Measurements from ENCODE around the gene GPX4.

The GPX4 gene

DNA sequence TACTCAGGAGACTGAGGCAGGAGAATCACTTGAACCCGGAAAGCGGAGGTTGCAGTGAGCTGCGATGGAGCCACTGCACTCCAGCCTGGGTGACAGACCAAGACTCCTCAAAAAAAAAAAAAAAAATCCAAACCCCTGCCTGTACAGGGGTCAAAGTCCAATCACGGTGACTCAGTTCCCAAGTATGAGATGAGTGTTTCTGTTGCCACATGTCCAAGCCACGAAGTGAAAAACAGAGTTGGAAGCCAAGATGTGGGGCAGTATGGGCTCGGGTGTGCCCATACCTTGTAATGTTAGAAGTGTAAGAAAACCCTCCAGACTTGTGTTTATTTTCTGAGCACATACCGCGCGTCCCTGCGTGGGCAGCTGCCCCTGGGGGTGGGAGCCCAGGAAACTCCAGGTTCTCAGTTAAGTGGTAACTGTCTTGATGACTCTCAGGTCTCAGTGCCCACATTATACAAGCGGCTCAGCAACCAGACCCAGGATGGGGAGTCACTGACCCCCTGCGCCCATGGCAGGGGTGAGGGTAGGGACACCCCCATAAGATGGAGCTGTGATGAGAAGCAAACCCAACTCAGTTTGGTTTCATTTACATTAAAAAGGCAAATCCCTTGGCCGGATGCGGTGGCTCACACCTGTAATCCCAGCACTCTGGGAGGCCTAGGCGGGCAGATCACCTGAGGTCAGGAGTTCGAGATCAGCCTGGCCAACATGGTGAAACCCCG is 1.2 kb upstream of the GPX4 start:
- peak; percentile 94 for DNase-seq (ENCODE audit: low spot score)

DNA sequence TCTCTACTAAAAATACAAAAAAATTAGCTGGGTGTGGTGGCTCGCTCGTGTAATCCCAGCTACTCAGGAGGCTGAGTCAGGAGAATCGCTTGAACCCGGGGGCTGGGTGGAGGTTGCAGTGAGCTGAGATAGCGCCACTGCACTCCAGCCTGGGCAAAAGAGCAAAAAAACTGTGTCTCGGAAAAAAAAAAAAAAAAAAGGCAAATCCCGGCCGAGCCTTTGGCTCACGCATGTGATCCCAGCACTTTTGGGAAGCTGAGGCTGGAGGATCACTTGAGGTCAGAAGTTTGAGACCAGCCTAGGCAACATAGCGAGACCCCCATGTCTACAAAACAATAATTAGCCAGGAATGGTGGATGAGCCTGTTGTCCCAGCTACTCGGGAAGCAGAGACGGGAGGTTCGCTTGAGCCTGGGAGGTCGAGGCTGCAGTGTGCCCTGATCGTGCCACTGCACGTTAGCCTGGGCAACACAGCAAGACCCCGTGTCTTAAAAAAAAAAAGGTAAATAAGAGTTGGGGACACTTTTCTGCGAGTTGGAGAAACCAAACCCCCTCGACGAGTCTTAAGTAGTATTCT is 574 bp upstream of the GPX4 start:
- DNase-seq (ENCODE audit: low spot score): no peak

GRCh38 chr19:1104311-1105007 is 665 bp downstream of the GPX4 start:
- peak; percentile 59 for DNase-seq (ENCODE audit: low spot score)

DNA sequence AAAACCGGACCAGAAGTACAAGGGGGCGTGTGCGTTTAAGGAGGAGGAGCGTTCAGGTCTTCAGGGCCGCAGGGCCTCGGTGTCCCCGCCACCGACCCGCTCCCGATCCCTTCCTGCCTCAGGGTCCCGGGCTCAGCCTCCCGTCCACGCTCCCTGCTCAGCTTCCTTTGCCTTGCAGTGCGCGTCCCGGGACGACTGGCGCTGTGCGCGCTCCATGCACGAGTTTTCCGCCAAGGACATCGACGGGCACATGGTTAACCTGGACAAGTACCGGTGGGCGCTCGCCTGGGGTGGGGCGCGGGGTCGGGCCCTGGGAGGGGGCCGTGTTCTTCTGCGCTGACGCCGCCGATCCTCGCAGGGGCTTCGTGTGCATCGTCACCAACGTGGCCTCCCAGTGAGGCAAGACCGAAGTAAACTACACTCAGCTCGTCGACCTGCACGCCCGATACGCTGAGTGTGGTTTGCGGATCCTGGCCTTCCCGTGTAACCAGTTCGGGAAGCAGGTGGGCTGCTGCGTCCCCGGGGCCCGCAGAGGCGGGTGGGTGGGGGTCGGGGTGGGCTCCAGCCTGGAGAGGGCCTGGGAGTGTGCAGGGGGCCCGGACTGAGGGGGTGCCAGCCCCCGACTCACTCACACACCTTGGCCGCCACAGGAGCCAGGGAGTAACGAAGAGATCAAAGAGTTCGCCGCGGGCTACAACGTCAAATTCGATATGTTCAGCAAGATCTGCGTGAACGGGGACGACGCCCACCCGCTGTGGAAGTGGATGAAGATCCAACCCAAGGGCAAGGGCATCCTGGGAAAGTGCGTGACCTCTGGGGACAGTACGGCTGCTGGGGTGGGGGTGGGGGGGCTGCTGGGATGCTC is 1.4 kb downstream of the GPX4 start:
- no peak for DNase-seq (ENCODE audit: low spot score)

GRCh38 chr19:1105873-1106840 is 2.4 kb downstream of the GPX4 start:
- no peak for DNase-seq (ENCODE audit: low spot score)

- no peak for DNase-seq (ENCODE audit: low spot score)
Observed at GRCh38 chr19:1106841-1107660, 3.3 kb downstream of the GPX4 start.

DNA sequence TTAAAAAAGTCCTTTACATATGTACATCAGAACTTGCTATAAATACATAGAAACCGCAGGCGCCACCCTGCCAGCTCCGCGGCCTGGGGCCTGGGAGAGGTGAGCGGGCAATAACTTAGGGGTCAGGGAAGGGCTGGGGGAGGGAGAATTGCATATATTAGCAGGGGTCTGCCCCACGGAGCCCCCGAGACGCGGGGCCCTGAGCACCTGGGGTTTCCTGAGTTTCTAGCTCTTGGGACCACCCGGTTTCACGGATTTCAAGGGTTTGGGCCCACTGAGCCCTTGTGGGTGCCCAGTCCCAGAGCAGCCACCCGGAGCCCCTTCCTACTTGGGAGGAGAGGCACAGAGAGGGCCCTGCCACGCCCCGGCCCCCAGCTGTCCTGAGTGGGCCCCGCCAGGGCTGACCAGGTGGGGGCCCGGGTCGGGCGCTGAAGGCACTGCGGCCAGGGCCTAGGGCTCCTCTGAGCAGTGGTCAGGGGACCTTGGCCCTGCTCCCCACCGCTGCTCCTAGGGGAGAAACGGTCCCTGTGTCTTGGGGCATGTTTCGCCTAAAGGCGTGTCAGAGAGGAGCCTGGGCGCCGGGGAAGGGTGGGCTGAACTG is 4.0 kb downstream of the GPX4 start:
- DNase-seq (ENCODE audit: low spot score): no peak

DNA sequence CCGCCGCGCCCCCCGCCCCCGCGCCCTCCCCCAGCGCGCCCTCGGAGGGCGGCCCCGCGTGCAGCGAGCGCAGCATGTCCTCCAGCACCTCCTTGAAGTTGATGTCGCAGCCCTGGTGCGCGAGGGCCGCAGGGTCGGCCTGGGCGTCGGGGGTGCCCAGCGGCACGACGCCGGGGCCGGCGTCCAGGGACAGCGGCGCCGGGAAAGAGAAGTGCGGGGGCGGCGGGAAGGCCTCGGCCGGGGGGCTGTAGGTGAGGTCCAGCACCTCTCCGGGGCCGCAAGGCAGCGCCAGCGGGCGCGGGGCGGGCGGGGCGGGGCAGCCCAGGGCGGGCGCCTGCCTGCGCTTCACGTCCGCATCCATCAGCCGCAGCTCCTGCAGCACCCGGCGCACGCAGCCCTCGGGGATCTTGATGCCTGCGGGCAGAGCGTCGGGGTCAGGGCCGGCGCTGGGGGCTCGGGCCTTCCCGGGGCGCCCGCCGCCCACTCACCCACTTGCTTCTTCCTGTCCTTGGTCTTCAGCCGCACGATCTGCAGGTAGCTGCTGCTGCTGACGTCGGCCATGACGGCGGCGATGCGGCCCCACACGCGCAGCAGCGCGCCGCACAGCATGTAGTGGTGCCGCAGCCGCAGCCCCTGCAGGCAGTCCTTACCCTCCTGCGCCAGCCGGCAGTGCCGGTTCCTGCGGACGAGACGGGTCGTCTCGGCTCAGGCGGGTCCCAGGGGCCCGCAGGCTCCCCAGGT is 4.7 kb downstream of the GPX4 start:
- no peak for DNase-seq (ENCODE audit: low spot score)

GRCh38 chr19:1109032-1109551 is 5.3 kb downstream of the GPX4 start:
- DNase-seq (ENCODE audit: low spot score): no peak

- DNase-seq (ENCODE audit: low spot score): no peak
Observed at GRCh38 chr19:1109697-1110671, 6.2 kb downstream of the GPX4 start.

DNA sequence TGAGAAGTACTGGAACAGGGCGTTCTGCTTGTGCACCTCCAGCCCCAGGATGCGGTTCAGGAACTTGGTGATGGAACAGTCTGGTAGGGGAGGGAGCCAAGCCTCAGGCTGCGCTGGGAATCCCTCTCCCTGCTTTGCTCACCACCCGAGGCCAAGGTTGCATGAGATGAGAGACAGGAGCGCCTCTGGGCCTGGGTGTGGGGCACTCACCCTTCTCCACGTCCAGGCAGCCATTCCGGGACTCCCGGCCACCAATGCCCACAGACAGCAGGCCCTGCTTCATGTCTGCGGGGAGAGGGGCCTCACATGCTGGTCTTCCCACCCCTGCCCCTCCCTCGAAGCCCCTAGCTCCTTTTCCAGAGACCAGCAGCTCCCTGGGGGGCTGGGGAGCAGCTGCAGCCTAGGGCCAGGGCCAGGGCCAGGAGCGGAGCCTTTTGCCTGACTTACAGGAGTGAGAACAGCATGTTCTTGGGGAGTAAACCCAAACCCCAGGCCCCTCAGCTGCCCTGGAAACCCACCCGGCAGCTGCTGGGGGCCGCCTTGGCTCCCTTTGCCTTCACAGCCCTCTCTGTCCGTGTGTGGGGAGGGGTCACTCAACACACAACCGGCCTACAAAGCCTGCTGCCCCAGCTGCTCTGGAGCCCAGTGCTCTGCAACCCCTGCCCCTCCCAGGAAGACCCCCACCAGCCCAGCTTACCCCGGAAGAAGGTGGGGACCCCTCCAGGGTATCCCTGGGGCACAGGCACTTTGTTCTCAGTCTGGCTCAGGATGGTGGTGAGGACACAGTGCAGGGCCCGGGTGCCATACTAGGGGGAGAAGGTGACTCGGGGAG is 7.2 kb downstream of the GPX4 start:
- DNase-seq (ENCODE audit: low spot score): peak; percentile 31

- no peak for DNase-seq (ENCODE audit: low spot score)
Observed at GRCh38 chr19:1111641-1112267, 8.0 kb downstream of the GPX4 start.

GRCh38 chr19:1112268-1113029 is 8.7 kb downstream of the GPX4 start:
- no peak for DNase-seq (ENCODE audit: low spot score)

GRCh38 chr19:1113030-1113985 is 9.5 kb downstream of the GPX4 start:
- peak; percentile 76 for DNase-seq (ENCODE audit: low spot score)

All from SW480 (cell line).